GM12892 (cell line): ENCODE data around the gene FUT1.

Experiments used
- POLR2A ChIP-seq: IDR thresholded peaks from 2 replicates; pipeline ENCODE4 v1.6.1; 2011; ENCODE audit warnings: low read depth, low read length, control low read depth
- POLR2AphosphoS5 ChIP-seq: IDR thresholded peaks from 2 replicates; pipeline ENCODE4 v1.6.1; 2011; ENCODE audit warnings: low read depth, low read length, control low read depth
- TAF1 ChIP-seq: IDR thresholded peaks from 2 replicates; pipeline ENCODE4 v1.6.1; 2011; ENCODE audit warnings: low read depth, mild to moderate bottlenecking, control low read depth, low read length, borderline replicate concordance

DNA sequence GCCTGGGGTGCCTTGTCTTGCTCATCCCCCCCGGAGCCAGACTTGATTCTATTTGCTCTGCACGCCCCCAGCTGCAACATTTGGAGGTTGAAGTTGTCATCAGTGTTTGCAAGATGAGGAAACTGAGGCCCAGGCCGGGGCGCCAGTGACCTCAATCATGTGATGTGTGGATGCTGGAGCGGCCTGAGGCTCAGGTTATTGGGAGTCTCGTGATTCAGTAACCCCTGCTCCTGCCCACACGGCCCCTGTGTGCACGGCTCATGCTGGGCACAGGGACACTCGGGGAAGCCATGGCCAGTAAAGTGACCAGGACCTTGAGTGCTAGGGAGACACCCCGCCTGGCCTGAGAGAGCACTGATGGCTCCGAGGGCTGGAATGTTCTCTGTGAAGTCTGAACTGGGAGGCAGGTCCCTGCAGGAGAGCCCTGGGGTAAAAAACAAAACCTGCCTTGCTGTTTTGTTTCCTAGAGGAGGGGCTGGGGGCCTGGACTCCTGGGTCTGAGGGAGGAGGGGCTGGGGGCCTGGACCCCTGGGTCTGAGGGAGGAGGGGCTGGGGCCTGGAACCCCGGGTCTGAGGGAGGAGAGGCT is 4.7 kb upstream of the FUT1 start:
- no peak for TF ChIP-seq TAF1
- TF ChIP-seq POLR2A = no peak
- no peak for TF ChIP-seq POLR2AphosphoS5
